ENCODE measurements around the gene SHB.

Gene SHB

GRCh38 chr9:38073882-38074281, 4.9 kb upstream of the SHB start:
- no peak overlapping the region for H3K4me3 ChIP-seq (ENCODE audit: low read depth, low read length)
- no peak overlapping the region for H3K27ac ChIP-seq (ENCODE audit: low read depth, low read length)
- H3K36me3 ChIP-seq (ENCODE audit: control insufficient read depth, insufficient read depth, low read length): no peaks in the 10 kb centered on the region
- H3K4me1 ChIP-seq (ENCODE audit: control insufficient read depth, insufficient read depth, low read length): peaks cover 2% of the 10 kb centered on the region; the same call in 1 of the 2 replicates
- H3K9me3 ChIP-seq (ENCODE audit: control insufficient read depth, insufficient read depth, low read length): no peaks in the 10 kb centered on the region
- peaks cover 12% of the 10 kb centered on the region; the same call in 1 of the 2 replicates for H3K27me3 ChIP-seq (ENCODE audit: control insufficient read depth, insufficient read depth, low read length)
- H3K9ac ChIP-seq (ENCODE audit: low read depth, low read length): no peak overlapping the region

GRCh38 chr9:38071470-38072134, 2.6 kb upstream of the SHB start:
- Histone ChIP-seq H3K9ac (ENCODE audit: low read depth, low read length) (no peak overlapping the region), H3K36me3 (ENCODE audit: control insufficient read depth, insufficient read depth, low read length) (no peaks in the 10 kb centered on the region), H3K4me1 (ENCODE audit: control insufficient read depth, insufficient read depth, low read length) (peaks cover 4% of the 10 kb centered on the region), H3K27me3 (ENCODE audit: control insufficient read depth, insufficient read depth, low read length) (peaks cover 26% of the 10 kb centered on the region), H3K9me3 (ENCODE audit: control insufficient read depth, insufficient read depth, low read length) (no peaks in the 10 kb centered on the region), H3K4me3 (ENCODE audit: low read depth, low read length) (no peak overlapping the region), H3K27ac (ENCODE audit: low read depth, low read length) (no peak overlapping the region)

GRCh38 chr9:38067859-38068681, 957 bp downstream of the SHB start:
- no peaks in the 10 kb centered on the region for H3K9me3 ChIP-seq (ENCODE audit: control insufficient read depth, insufficient read depth, low read length)
- peak overlapping the region; percentile 74 for H3K4me3 ChIP-seq (ENCODE audit: low read depth, low read length)
- no peak overlapping the region; the same call in 1 of the 2 replicates for H3K9ac ChIP-seq (ENCODE audit: low read depth, low read length)
- peaks cover 27% of the 10 kb centered on the region for H3K4me1 ChIP-seq (ENCODE audit: control insufficient read depth, insufficient read depth, low read length)
- H3K36me3 ChIP-seq (ENCODE audit: control insufficient read depth, insufficient read depth, low read length): no peaks in the 10 kb centered on the region
- H3K27me3 ChIP-seq (ENCODE audit: control insufficient read depth, insufficient read depth, low read length): peaks cover 26% of the 10 kb centered on the region
- peak overlapping the region; percentile 73 for H3K27ac ChIP-seq (ENCODE audit: low read depth, low read length)

GRCh38 chr9:38066914-38067858, 1.8 kb downstream of the SHB start:
- H3K4me1 ChIP-seq (ENCODE audit: control insufficient read depth, insufficient read depth, low read length): peaks cover 35% of the 10 kb centered on the region

GRCh38 chr9:38066197-38066913, 2.7 kb downstream of the SHB start:
- H3K4me1 ChIP-seq (ENCODE audit: control insufficient read depth, insufficient read depth, low read length): peaks cover 38% of the 10 kb centered on the region
- no peak overlapping the region for H3K9ac ChIP-seq (ENCODE audit: low read depth, low read length)
- peak overlapping the region; percentile 74 for H3K4me3 ChIP-seq (ENCODE audit: low read depth, low read length)
- H3K36me3 ChIP-seq (ENCODE audit: control insufficient read depth, insufficient read depth, low read length): no peaks in the 10 kb centered on the region
- peak overlapping the region; percentile 7 for H3K27ac ChIP-seq (ENCODE audit: low read depth, low read length)
- no peaks in the 10 kb centered on the region for H3K9me3 ChIP-seq (ENCODE audit: control insufficient read depth, insufficient read depth, low read length)
- H3K27me3 ChIP-seq (ENCODE audit: control insufficient read depth, insufficient read depth, low read length): peaks cover 22% of the 10 kb centered on the region

More at GRCh38 chr9:38066914-38067858, 1.8 kb downstream of the SHB start:
- H3K27me3 ChIP-seq (ENCODE audit: control insufficient read depth, insufficient read depth, low read length): peaks cover 26% of the 10 kb centered on the region
- H3K9ac ChIP-seq (ENCODE audit: low read depth, low read length): no peak overlapping the region
- H3K27ac ChIP-seq (ENCODE audit: low read depth, low read length): peak overlapping the region; percentile 16
- no peaks in the 10 kb centered on the region for H3K9me3 ChIP-seq (ENCODE audit: control insufficient read depth, insufficient read depth, low read length)
- H3K4me3 ChIP-seq (ENCODE audit: low read depth, low read length): peak overlapping the region; percentile 74
- H3K36me3 ChIP-seq (ENCODE audit: control insufficient read depth, insufficient read depth, low read length): no peaks in the 10 kb centered on the region

GRCh38 chr9:38065369-38066075, 3.5 kb downstream of the SHB start:
- Histone ChIP-seq H3K36me3 (ENCODE audit: control insufficient read depth, insufficient read depth, low read length) (no peaks in the 10 kb centered on the region), H3K9ac (ENCODE audit: low read depth, low read length) (no peak overlapping the region), H3K27me3 (ENCODE audit: control insufficient read depth, insufficient read depth, low read length) (peaks cover 15% of the 10 kb centered on the region), H3K9me3 (ENCODE audit: control insufficient read depth, insufficient read depth, low read length) (no peaks in the 10 kb centered on the region), H3K27ac (ENCODE audit: low read depth, low read length) (no peak overlapping the region), H3K4me1 (ENCODE audit: control insufficient read depth, insufficient read depth, low read length) (peaks cover 38% of the 10 kb centered on the region), H3K4me3 (ENCODE audit: low read depth, low read length) (0 out of 2 replicates have a peak overlapping the region, but pooled peaks have one; percentile 74)

GRCh38 chr9:38064842-38065368, 4.1 kb downstream of the SHB start:
- no peaks in the 10 kb centered on the region for H3K9me3 ChIP-seq (ENCODE audit: control insufficient read depth, insufficient read depth, low read length)
- no peak overlapping the region for H3K4me3 ChIP-seq (ENCODE audit: low read depth, low read length)
- H3K4me1 ChIP-seq (ENCODE audit: control insufficient read depth, insufficient read depth, low read length): peaks cover 38% of the 10 kb centered on the region
- H3K27ac ChIP-seq (ENCODE audit: low read depth, low read length): no peak overlapping the region
- H3K9ac ChIP-seq (ENCODE audit: low read depth, low read length): no peak overlapping the region
- H3K36me3 ChIP-seq (ENCODE audit: control insufficient read depth, insufficient read depth, low read length): no peaks in the 10 kb centered on the region
- H3K27me3 ChIP-seq (ENCODE audit: control insufficient read depth, insufficient read depth, low read length): peaks cover 15% of the 10 kb centered on the region

GRCh38 chr9:38063363-38063707, 5.7 kb downstream of the SHB start:
- Histone ChIP-seq H3K9ac (ENCODE audit: low read depth, low read length) (no peak overlapping the region), H3K9me3 (ENCODE audit: control insufficient read depth, insufficient read depth, low read length) (no peaks in the 10 kb centered on the region), H3K36me3 (ENCODE audit: control insufficient read depth, insufficient read depth, low read length) (no peaks in the 10 kb centered on the region; the same call in 1 of the 2 replicates), H3K27me3 (ENCODE audit: control insufficient read depth, insufficient read depth, low read length) (peaks cover 14% of the 10 kb centered on the region), H3K4me1 (ENCODE audit: control insufficient read depth, insufficient read depth, low read length) (peaks cover 44% of the 10 kb centered on the region), H3K27ac (ENCODE audit: low read depth, low read length) (no peak overlapping the region), H3K4me3 (ENCODE audit: low read depth, low read length) (no peak overlapping the region)

GRCh38 chr9:38062498-38063362, 6.3 kb downstream of the SHB start:
- Histone ChIP-seq H3K27me3 (ENCODE audit: control insufficient read depth, insufficient read depth, low read length) (peaks cover 8% of the 10 kb centered on the region), H3K9me3 (ENCODE audit: control insufficient read depth, insufficient read depth, low read length) (no peaks in the 10 kb centered on the region), H3K4me3 (ENCODE audit: low read depth, low read length) (no peak overlapping the region), H3K27ac (ENCODE audit: low read depth, low read length) (no peak overlapping the region), H3K4me1 (ENCODE audit: control insufficient read depth, insufficient read depth, low read length) (peaks cover 49% of the 10 kb centered on the region), H3K9ac (ENCODE audit: low read depth, low read length) (no peak overlapping the region), H3K36me3 (ENCODE audit: control insufficient read depth, insufficient read depth, low read length) (no peaks in the 10 kb centered on the region; the same call in 1 of the 2 replicates)

Measured in HUES48 (cell line).